Prostate gland (tissue), 2 donors: ENCODE measurements around the gene MFAP2. TPM values are rescaled to one million over a fixed set of nuclear protein-coding genes. Genes with fewer than 3 reads are reported as not detected.

Experiments used
- DNase-seq: peaks from one replicate; pipeline ENCODE4 v3.0.0-alpha.2; 2019; ENCODE audit warnings: low spot score
- H3K27ac ChIP-seq, 2 donors: fragments of 200-600 bp; sonication (generic); 2 replicates each; pipeline ENCODE4 v1.5.1; 2017 to 2019
- H3K27me3 ChIP-seq: fragments of 200-600 bp; sonication (generic); replicated peaks from 2 replicates; pipeline ENCODE4 v1.5.1; 2019; ENCODE audit not compliant: insufficient read depth
- H3K36me3 ChIP-seq, 2 donors: fragments of 200-600 bp; sonication (generic); 1 replicate in 1 of 2; 2 replicates in 1 of 2; pipeline versions ENCODE4 v1.5.1 to v1.8.1; 2017 to 2019
- H3K4me1 ChIP-seq: fragments of 200-600 bp; sonication (generic); replicated peaks from 2 replicates; pipeline ENCODE4 v1.5.1; 2019
- H3K4me3 ChIP-seq, 2 donors: fragments of 200-600 bp; sonication (generic); 2 replicates each; pipeline ENCODE4 v1.5.1; 2017 to 2019
- H3K9me3 ChIP-seq: fragments of 200-600 bp; sonication (generic); 2 replicates; pipeline ENCODE4 v1.5.1; 2017
- POLR2A ChIP-seq: fragments of 450-650 bp; IDR thresholded peaks from one replicate; pipeline ENCODE4 v1.6.1; 2016; ENCODE audit warnings: antibody characterized with exemption, mild to moderate bottlenecking
- POLR2AphosphoS5 ChIP-seq: sonication (generic); formaldehyde crosslinking; IDR thresholded peaks from one replicate; pipeline ENCODE4 v1.6.1; 2017; ENCODE audit warnings: antibody characterized with exemption
- WGBS: methylation state at CpG from one replicate; pipeline ENCODE4 v1.1.5; 2018; 5-methylcytosine and 5-hydroxymethylcytosine counted together
- intact Hi-C: fragments of 100-400 bp; cut with DNase I; formaldehyde crosslinking; loops from one replicate; pipeline ENCODE4 v1.14.2; 2022
- total RNA-seq, 2 donors: library from RNA; depleted of rRNA; stranded (reverse); fragments of >200 nt; gene quantifications; one replicate each; pipeline ENCODE4 v1.1.0, GENCODE V29; 2016
- TF ChIP-seq, protein P1 (sequence below), 4 experiments: fragments of 200-600 bp in 2 of 4; fragments of 450-650 bp in 2 of 4; sonication (generic) in 2 of 4; IDR thresholded peaks; 1 replicate in 3 of 4; 2 replicates in 1 of 4; pipeline ENCODE4 v1.5.1; 2016 to 2019; ENCODE audit warnings: antibody characterized with exemption in 4 of 4, mild to moderate bottlenecking in 2 of 4, moderate library complexity in 2 of 4

Gene MFAP2
- total RNA-seq, 2 donors from 2014 or later = 6.3 to 31.0 TPM

DNA sequence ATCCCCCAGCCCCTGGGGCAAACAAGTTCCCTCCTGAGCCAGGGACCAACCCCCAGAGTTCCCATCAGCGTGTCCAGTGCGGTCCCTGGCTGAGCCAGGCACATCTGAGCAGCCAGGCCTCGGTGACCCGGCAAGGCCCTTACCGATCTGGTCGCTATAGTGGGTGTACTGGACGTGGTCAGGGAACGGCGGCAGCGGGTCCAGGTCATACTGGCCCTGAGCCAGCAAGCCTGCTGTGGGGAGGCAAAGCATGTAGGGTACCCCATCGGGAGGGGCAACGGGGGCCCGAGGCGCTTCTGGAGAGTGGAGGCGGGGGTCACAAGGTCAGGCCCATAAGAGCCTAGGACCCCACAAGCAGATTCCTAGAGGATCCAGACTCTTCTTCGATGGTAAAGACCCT is 3.5 kb downstream of the MFAP2 start:
- Histone ChIP-seq H3K27ac (no peak overlapping the region), H3K36me3 (no peaks in the 10 kb centered on the region), H3K9me3 (no peaks in the 10 kb centered on the region), H3K27me3 (no peaks in the 10 kb centered on the region), H3K4me1 (no peaks in the 10 kb centered on the region), H3K4me3 (no peak overlapping the region)
- TF ChIP-seq, protein P1, sequence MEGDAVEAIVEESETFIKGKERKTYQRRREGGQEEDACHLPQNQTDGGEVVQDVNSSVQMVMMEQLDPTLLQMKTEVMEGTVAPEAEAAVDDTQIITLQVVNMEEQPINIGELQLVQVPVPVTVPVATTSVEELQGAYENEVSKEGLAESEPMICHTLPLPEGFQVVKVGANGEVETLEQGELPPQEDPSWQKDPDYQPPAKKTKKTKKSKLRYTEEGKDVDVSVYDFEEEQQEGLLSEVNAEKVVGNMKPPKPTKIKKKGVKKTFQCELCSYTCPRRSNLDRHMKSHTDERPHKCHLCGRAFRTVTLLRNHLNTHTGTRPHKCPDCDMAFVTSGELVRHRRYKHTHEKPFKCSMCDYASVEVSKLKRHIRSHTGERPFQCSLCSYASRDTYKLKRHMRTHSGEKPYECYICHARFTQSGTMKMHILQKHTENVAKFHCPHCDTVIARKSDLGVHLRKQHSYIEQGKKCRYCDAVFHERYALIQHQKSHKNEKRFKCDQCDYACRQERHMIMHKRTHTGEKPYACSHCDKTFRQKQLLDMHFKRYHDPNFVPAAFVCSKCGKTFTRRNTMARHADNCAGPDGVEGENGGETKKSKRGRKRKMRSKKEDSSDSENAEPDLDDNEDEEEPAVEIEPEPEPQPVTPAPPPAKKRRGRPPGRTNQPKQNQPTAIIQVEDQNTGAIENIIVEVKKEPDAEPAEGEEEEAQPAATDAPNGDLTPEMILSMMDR (IDR thresholded peaks at IDR 0.05) = no peak
- TF ChIP-seq POLR2AphosphoS5 (no peak), POLR2A (no peak)
- no peak for DNase-seq
- intact Hi-C loops = no loop called here
- 62% methylated on average over 14 of the region's 16 CpGs for WGBS

DNA sequence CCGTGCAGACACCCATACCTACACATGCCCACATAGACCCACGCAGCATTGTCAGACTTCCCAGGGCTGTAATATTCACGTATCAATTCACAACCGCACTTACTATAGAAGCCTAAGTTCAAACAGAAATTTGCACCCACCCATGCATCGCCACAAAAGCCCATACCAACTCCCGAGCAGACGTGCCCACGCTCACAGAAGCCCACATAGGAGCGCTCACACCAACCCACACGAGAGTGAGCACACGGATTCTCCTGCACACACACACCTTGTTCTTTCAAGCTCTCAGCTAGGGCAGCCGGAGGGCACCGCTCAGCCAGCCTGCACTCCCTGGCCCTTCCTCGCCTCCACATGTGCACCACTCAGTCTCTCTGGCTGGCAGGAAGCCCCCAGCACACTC is 4.6 kb downstream of the MFAP2 start:
- Histone ChIP-seq H3K27ac (no peak overlapping the region), H3K4me3 (no peak overlapping the region), H3K9me3 (no peaks in the 10 kb centered on the region), H3K4me1 (no peaks in the 10 kb centered on the region), H3K27me3 (no peaks in the 10 kb centered on the region), H3K36me3 (no peaks in the 10 kb centered on the region)
- intact Hi-C loops = no loop called here
- 79% methylated on average over 12 of the region's 14 CpGs for WGBS
- TF ChIP-seq, protein P1 (IDR thresholded peaks at IDR 0.05) = no peak
- TF ChIP-seq POLR2AphosphoS5 = no peak
- no peak for TF ChIP-seq POLR2A
- no peak for DNase-seq

DNA sequence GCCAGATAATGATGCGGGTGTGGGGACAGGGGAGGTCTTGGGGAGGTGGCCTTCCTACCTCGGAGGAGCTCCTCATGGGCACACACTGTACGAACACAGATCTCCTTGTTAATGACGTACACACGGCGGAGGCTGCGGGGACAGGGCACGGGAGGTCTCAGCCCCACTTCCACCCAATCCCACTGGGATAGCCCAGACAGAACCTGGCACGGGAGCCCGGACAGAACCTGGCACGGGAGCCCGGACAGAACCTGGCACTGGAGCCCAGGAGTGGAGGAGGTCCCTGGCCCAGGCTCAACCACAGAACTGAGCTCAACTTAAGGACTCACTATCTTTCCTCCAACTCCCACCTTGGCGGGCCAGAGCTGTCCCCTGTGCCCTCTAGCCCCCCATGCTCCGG is 5.2 kb downstream of the MFAP2 start:
- Histone ChIP-seq H3K4me1 (no peaks in the 10 kb centered on the region), H3K4me3 (no peak overlapping the region), H3K27ac (no peak overlapping the region), H3K27me3 (no peaks in the 10 kb centered on the region), H3K36me3 (no peaks in the 10 kb centered on the region), H3K9me3 (no peaks in the 10 kb centered on the region)
- WGBS = 53% methylated on average over 14 of the region's 14 CpGs
- TF ChIP-seq, protein P1 (IDR thresholded peaks at IDR 0.05) = no peak
- TF ChIP-seq POLR2AphosphoS5 (no peak), POLR2A (no peak)
- intact Hi-C loops = no loop called here
- DNase-seq = no peak

DNA sequence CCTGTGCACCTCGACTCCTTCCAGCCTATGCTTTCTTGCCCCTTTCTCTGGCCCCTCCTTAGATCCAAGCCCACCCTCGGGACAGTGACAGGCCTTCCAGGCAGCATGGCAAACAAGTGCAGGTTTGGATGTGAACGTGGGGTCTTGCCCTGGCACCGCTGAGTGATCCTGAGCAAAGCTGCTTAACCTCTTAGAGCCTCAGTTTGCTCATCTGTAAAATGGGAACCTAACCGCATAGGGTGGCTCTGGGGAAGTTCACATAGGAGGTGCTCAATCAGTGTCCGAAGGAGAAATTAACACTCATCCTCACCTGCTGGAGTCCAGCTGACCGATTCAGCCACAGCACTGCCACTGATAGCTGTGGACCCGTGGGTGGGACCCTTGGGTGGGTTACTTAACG is 7.2 kb downstream of the MFAP2 start:
- no peaks in the 10 kb centered on the region for H3K9me3 ChIP-seq
- H3K27ac ChIP-seq = no peak overlapping the region
- 86% methylated on average over 9 of the region's 9 CpGs for WGBS
- H3K36me3 ChIP-seq = no peaks in the 10 kb centered on the region
- H3K4me1 ChIP-seq = no peaks in the 10 kb centered on the region
- no peak for DNase-seq
- no peaks in the 10 kb centered on the region for H3K27me3 ChIP-seq
- intact Hi-C loops = no loop called here
- H3K4me3 ChIP-seq = no peak overlapping the region
- no peak for TF ChIP-seq POLR2AphosphoS5
- TF ChIP-seq POLR2A = no peak
- TF ChIP-seq, protein P1 (IDR thresholded peaks at IDR 0.05) = no peak

DNA sequence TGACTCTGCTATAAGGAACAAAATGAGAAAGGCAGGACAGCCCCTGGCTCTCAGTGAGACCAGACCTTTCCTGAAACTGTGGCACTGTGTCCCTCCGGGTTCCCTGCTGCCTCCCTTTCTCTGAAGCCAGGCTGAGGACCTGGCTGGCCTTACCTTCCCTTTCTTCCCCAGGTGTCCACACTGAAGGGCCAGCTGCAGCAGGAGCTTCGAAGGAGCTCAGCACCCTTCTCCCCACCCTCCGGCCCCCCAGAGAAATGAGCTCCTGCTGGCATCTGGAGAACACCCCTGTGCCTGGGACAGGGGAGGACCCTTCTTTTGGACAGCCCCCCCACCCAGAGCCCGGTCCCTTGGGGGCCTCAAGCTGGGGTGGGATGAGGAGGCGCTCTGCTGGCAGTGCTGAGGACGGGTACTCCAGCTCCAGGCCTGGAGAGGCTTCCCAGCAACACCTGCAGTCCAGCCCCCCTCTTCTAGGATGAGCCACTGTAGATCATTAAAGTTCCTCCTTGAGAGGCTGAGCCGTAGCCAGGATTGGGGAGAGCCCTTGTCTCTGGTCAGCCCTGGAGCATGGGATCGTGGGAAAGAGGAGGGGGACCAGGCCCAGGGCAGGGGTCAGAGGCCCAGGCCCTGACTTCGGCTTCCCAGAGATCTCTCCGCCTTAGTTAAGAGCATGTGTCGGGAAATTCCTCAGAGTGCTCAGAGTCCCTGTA is 8.1 kb downstream of the MFAP2 start:
- Histone ChIP-seq H3K36me3 (no peaks in the 10 kb centered on the region), H3K27me3 (no peaks in the 10 kb centered on the region), H3K4me1 (no peaks in the 10 kb centered on the region), H3K4me3 (no peak overlapping the region), H3K9me3 (no peaks in the 10 kb centered on the region), H3K27ac (no peak overlapping the region)
- intact Hi-C loops = no loop called here
- WGBS = 80% methylated on average over 11 of the region's 11 CpGs
- TF ChIP-seq POLR2AphosphoS5 (no peak), POLR2A (no peak)
- TF ChIP-seq, protein P1 (IDR thresholded peaks at IDR 0.05) = no peak
- no peak for DNase-seq
